Fibroblast of mammary gland (primary cell): Measurements from ENCODE around the gene LPAR6.
"Not testable (repeated sequence)": the region's sequence is repeated elsewhere in the genome, so short reads cannot be mapped to it uniquely, and the experiment has no call there.

Experiments
- DNase-seq: peaks from one replicate; pipeline ENCODE4 v3.0.0-alpha.2; 2010; ENCODE audit warnings: low read depth
- H3K4me3 ChIP-seq: 2 replicates; pipeline ENCODE4 v1.5.1; 2011; ENCODE audit warnings: low read depth, mild to moderate bottlenecking, low read length, moderate library complexity; ENCODE audit not compliant: control insufficient read depth
- TF ChIP-seq, protein P1 (sequence below): conservative IDR thresholded peaks from 2 replicates; pipeline ENCODE4 v1.5.1; 2011; ENCODE audit warnings: low read depth, low read length, inconsistent platforms; ENCODE audit not compliant: control insufficient read depth, insufficient read depth

The LPAR6 gene, protein sequence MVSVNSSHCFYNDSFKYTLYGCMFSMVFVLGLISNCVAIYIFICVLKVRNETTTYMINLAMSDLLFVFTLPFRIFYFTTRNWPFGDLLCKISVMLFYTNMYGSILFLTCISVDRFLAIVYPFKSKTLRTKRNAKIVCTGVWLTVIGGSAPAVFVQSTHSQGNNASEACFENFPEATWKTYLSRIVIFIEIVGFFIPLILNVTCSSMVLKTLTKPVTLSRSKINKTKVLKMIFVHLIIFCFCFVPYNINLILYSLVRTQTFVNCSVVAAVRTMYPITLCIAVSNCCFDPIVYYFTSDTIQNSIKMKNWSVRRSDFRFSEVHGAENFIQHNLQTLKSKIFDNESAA

DNA sequence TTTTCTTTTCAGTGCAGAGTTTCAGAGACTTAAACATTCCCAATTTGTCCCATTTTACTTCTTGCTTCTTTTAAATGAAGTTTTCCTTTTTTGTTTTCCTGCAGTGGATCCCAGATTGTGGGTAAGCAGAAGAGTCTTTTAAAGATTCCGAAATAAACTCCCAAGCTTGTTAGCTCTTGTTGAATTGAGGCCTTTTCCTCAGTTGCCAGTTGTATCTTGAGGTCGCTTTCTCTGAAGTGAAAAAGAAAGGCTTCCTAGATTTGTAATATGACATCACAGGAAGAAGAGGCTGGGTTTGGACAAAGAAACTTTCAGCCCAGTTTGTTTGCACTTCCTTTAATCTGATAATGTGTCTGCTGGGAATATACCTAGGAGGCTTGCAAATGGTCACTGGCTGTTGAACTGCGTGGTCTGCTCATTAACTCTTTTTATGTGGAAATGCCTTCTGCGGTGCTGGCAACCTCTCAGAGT, at the start of gene LPAR6:
Gene LPAR6 (minus strand): TSS at position 233 of the 471 bp plus-strand sequence. CDS start 690 bp downstream, outside the sequence.
- H3K4me3 ChIP-seq, result peak within 1 kb of the TSS; percentile 67
- TF ChIP-seq, protein P1, sequence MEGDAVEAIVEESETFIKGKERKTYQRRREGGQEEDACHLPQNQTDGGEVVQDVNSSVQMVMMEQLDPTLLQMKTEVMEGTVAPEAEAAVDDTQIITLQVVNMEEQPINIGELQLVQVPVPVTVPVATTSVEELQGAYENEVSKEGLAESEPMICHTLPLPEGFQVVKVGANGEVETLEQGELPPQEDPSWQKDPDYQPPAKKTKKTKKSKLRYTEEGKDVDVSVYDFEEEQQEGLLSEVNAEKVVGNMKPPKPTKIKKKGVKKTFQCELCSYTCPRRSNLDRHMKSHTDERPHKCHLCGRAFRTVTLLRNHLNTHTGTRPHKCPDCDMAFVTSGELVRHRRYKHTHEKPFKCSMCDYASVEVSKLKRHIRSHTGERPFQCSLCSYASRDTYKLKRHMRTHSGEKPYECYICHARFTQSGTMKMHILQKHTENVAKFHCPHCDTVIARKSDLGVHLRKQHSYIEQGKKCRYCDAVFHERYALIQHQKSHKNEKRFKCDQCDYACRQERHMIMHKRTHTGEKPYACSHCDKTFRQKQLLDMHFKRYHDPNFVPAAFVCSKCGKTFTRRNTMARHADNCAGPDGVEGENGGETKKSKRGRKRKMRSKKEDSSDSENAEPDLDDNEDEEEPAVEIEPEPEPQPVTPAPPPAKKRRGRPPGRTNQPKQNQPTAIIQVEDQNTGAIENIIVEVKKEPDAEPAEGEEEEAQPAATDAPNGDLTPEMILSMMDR, result no peak
- DNase-seq, result peak; percentile 80

DNA sequence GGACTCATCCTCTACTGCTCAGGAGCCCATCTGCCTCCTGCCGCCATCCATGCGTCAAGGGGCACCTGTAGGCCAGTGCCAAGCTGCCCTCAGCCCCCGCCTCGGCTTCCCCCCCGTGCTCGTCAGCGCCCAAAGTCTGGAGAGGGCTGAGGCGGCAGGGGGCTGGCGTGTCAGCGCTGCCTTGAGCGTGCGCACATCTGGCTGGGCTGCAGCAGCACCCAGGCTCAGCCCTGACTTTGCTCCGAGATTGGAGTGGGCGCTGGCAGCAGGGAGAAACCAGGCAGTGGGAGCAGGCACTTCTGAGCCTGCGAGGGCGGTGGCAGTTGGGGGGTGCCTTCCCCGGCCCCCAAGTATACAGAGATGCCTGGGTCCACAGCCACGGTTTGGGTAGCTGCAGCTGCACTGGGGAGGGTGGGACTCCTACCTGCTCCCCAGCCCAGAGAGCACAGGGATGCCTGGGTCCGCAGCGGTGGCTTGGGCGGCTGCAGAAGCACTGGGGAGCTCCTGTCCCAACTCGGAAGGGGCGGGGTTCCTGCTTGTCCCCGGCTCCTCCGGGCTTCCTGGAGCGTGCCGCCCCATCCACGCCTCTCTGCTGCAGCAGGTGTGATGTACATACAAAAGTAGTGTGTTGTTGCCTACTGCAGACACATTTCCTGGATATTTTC, 44.8 kb upstream of the LPAR6 start:
- DNase-seq, result no peak
- H3K4me3 ChIP-seq, result no peak overlapping the region
- TF ChIP-seq, protein P1, result no peak

DNA sequence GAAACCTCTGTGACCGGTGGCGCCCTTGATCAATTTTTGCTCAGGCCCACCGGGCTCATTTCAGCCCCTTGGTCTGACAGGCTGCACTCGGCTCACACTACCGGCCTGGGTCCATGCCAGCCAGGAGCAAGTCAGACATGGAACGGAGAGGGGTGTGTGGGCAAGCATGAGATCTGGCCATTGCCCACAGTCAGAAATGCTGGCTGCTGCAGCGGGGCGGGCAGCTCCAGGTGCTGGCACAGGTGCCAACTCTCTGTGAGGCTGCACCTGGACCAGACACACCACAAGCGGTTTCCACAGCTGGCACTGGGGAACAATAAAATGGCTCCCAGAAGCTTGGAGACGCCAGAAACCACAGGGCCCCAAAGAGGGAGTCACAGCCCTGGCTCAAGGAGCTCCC, 43.6 kb upstream of the LPAR6 start:
- TF ChIP-seq, protein P1, result no peak
- DNase-seq, result no peak
- no peak overlapping the region for H3K4me3 ChIP-seq

DNA sequence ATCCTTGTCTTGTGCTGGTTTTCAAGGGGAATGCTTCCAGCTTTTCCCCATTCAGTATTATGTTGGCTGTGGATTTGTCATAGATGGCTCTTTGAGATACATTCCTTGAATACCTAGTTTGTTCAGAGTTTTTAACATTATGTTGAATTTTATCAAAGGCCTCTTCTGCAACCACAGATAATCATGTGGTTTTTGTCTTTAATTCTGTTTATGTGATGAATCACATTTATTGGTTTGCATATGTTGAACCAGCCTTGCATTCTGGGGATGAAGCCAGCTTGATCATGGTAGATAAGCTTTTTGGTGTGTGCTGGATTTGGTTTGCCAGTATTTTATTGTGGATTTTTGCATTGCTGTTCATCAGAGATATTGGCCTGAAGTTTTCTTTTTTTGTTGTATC, 38.3 kb upstream of the LPAR6 start:
- DNase-seq, result peak; percentile 45

DNA sequence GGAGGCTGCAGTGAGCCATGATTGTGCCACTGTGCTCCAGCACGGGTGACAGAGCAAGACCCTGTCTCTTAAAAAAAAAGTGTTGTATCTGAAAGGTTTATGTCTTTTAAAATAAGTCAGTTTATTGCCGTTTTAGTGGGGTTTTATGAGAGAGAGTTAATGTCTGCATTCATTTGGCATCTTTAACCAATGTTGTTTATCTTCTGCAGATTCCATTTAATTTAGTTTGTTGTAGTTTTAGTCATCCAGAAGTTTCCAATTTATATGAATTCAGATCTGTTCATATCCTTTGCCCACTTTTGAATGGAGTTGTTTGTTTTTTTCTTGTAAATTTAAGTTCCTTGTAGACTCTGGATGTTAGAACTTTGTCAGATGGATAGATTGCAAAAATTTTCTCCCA, 36.7 kb upstream of the LPAR6 start:
- TF ChIP-seq, protein P1, result no peak
- H3K4me3 ChIP-seq, result no peak overlapping the region
- peak; percentile 21 for DNase-seq

More for the DNA sequence above, 38.3 kb upstream of the LPAR6 start:
- not testable (repeated sequence) for H3K4me3 ChIP-seq

DNA sequence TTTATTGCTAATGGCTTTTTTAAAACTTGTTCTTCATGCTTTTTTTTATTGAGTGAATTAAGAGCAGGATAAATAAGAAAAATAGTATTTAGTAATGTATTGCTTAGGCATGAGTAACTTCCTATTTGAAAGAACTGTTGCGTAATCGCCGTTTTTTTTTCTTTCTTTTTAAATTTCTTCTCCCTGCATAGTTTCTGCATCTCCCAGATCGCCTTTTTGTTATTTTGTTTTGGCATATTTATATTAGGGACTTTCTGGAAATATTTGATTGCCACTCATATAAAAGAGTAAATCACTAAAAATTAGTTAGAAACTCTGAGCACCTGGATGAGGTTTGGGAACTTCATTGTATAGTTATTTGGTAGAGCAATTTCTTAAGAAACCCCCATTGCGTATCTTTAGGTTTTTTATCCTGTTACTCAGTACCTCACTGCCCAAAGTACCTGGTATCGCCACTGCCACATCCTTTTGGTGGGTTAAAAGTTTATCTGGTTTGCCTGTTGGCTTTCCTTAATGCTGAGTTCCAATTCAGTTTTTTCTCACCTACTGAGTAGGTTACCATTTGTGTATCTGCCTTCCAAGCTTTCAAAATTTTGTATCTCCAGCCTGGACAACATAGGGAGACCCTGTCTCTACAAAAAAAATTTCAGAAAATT, 36.2 kb upstream of the LPAR6 start:
- no peak overlapping the region for H3K4me3 ChIP-seq
- peak; percentile 81 for DNase-seq
- TF ChIP-seq, protein P1, result no peak
